Measurements from ENCODE around the gene GRIA3.
"Not testable (repeated sequence)": the region's sequence is repeated elsewhere in the genome, so short reads cannot be mapped to it uniquely, and the experiment has no call there.

Gene GRIA3

GRCh38 chrX:123358457-123358856 is 174.4 kb downstream of the GRIA3 start:
- no peak for DNase-seq

DNA sequence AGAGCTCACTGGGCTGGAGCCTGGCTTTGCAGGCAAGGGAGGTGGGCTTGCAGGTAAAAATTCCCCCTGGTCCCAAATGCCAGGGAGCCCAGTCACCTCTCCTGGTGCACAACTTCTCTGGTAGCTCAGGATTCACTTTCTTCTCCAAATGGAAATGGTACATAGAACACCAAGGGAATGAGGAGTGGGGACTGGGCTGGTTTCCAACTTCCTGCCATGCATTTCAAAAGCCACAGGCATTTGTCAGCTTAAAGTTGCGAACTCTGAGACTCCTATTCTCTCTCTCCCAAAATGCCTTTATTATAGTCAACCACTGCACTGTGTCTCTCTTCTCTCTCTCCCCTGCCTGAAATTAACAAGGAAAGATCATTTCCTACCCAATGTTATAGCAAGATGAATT is 177.3 kb downstream of the GRIA3 start:
- DNase-seq = peak; percentile 69

GRCh38 chrX:123386196-123386595 is 202.1 kb downstream of the GRIA3 start:
- not testable (repeated sequence) for DNase-seq

GRCh38 chrX:123392921-123393320 is 208.8 kb downstream of the GRIA3 start:
- DNase-seq = peak; percentile 17

- no peak for DNase-seq
These were observed 215.6 kb downstream of the GRIA3 start for GRCh38 chrX:123399709-123400108.

GRCh38 chrX:123405231-123405630 is 221.2 kb downstream of the GRIA3 start:
- DNase-seq = no peak

- peak; percentile 85 for DNase-seq
These were observed 225.0 kb downstream of the GRIA3 start for GRCh38 chrX:123408821-123409737.

DNA sequence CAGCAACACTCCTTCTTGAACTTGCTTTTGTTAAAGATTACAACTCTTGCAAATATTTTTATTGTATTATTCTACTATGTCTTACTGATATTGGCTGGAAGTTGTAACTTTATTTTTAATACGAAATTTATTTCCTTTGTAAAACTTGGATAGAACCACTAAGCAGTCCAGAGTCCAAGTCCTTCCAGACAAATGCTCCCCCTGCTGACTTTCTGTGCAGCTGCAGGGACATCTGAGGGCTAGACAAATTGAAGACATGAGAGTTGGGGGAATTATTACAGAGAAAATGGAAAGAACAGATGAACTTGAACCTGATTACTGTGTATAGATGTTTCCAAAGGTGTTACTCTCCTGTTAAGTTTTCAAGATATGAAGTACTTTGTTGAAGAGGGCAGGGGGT is 238.8 kb downstream of the GRIA3 start:
- DNase-seq = peak; percentile 39

DNA sequence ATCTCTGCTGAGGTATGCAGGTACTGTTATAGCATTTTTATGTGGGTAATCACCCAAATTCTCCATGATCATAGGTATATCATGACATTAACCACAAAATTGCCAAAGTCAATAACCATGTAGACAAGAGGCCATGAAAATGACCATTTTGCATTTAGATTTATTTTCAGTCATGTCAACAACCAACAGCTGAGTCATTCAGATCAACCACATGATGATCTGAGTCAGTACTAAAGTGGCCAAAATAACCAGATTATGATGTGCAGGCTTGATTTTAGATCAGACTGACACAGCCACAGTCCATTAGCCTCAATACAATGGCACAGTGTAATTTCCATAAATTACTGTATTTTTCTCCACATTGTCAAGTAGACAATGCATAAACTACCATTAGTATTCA is 240.5 kb downstream of the GRIA3 start:
- peak; percentile 58 for DNase-seq

DNA sequence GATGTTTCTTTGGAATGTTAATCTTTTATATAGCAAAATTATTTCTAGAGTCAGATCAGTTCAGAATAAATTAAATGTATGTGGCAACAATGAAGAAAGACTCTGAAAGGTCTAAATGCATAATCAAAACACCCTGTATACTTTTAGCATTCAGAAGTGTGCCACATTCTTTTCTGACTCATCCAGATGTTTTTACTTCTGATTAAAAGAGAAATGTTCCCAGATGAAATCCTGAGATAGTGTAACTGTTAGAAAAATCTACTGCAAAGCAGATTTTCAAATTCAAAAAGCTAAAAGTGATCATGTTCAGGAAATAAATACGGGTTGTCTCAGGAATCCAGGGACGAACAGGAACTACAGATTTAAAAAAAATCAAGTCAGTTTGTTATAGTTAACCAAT is 241.4 kb downstream of the GRIA3 start:
- DNase-seq = peak; percentile 15

- peak; percentile 47 for DNase-seq
These were observed 241.8 kb downstream of the GRIA3 start for GRCh38 chrX:123425904-123426303.

DNA sequence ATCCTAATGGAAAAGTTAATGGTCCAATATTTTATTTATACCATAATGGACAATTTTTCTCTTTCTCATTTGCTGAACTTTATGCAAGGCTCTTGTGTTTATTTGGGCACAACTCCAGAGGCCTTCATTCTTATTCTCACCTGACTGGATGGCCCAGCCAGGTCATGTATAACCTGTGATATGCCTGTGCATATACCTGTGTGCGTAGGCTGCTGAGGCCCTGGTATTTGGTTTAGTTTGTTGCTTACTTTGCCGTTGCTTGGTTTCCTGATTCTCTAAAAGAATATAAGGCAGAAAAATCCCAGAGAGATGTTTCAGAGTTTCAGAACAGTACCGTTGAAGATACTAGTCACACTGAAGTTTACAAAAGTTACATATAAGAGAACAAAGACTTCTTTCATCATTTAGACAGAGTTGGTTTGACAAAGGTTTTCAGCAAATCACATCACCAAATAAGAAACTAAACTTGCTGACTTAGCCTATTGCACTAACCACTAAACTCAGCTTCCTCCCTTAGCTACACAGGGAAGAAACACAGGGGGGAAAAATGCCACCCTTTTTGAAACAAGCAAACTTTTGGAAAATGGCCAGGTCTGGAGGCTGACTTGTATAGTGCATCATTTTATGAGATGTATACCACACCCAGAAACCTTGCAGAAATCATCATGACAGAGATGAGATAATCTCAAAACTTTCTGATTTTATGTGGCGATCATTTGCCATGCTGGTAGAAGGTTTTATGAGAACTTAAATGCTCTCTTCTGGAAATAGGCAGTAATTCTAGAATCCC is 248.5 kb downstream of the GRIA3 start:
- DNase-seq = no peak

DNA sequence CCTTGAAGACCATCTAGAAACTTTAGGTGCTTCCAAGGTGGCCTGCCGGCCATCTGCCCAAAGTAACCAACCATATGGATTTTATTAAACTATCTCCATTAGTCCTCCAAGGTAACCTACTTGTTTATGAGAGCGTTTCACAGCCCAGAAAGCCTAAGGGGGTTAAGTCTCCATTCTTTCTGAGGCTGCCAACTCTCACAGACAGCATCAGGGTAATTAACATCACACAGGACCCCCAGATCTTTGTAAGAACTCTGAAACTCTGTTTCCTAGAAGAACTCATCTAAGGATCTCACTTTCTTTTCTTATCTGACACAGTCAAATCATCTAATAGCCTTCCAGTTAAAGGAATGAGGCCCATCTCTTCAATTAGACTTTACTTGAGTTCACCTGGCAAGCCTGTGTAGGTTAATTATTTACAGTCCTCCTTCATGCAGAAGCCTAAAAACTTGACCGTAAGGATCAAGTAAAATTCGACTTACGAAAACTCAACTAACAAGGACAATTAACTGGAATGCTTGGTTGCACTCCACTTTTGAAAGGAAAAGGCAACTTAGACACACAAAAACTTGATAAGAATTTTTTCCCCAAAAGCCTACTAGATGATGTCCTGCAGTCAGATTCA is 252.5 kb downstream of the GRIA3 start:
- no peak for DNase-seq

- not testable (repeated sequence) for DNase-seq
These were observed 255.8 kb downstream of the GRIA3 start for GRCh38 chrX:123439926-123440325.

DNA sequence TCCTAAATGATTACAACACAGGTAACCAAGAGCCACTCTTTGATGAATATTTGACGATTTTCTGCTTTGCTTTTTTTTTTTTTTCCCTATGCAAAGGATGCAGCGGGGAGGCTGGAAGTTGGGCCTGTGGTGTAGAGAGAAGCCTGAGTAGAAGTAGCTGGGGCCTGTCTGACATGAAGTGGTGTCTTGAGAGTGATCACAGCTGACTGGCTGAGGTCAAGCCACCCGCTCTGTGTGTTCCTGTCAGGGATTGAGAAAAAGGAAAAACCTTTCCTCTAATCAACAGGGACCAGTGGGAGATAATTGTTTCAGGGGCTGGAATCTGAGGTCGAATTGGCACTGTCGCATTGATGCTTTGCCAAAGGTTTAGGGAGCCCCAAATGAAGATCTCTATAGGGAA is 258.7 kb downstream of the GRIA3 start:
- DNase-seq = no peak

DNA sequence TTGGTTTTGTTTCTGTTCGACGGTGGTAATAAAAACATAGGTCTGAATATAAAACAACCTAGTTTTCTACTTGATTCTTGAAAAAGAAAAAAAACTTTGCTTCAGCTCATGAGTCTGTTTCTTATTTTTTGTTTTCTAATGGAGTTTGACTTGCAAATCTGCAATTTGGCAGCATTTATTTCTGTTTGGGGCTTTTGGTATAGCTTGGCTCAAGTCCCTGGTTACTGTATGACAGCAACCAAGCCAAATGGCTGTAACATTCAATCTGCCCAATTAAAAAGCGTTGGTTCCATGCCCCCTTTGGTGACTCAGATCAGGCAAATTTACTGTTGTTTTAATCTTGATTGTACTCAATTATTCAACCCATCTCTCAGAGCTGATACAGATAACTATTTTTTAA is 263.4 kb downstream of the GRIA3 start:
- DNase-seq = no peak

DNA sequence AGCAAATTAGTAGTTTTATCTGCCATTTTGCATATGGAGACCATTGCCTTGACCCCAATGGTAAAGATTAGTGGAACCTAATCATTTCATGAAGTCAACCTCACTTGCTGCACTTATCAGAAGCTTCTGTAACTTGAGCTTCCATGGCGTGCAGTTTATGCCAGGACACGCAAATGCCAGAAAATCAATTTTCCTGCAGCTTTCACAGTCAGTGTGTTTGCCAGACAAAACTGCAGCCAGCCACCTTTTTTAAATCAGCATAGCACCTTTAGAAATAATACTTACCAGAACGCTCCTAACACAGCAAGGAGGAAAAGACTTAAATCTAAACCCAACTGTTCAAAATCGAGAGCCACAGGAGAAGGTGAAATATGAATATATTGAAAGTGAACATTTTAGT is 265.3 kb downstream of the GRIA3 start:
- DNase-seq = no peak

GRCh38 chrX:123450222-123450621 is 266.1 kb downstream of the GRIA3 start:
- DNase-seq = no peak

- no peak for DNase-seq
These were observed 270.8 kb downstream of the GRIA3 start for GRCh38 chrX:123454712-123455431.

GRCh38 chrX:123455693-123456092 is 271.6 kb downstream of the GRIA3 start:
- DNase-seq = no peak

DNA sequence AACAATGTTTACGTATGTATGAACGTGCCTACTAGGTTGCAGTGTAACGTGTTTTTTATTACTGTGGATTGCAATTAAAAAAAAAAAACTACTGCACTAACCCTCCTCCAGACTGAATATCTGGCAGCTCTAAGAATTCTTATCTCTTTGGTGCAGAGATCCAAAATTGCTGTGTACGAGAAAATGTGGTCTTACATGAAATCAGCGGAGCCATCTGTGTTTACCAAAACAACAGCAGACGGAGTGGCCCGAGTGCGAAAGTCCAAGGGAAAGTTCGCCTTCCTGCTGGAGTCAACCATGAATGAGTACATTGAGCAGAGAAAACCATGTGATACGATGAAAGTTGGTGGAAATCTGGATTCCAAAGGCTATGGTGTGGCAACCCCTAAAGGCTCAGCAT is 280.6 kb downstream of the GRIA3 start:
- DNase-seq = no peak

DNA sequence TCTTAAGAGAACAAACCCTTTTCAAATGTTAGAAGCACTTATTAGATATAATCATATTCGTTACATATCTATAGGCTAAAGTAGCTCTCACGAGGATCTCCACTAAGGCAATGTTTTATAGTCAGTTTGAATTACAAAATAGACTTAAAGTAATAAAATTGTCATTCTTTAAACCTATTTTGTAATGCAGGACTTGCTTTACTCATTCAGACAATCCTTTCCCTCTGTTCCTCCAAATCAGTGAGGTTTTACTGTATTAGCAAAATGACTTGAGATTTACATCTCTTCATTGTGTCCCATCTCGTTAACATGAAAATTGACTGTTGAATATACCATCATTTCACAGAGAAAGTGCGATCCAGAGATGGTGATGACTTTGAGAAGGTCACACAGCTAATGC is 284.4 kb downstream of the GRIA3 start:
- no peak for DNase-seq
